HG03135 (cell line): Measurements from ENCODE around the gene QRFP.

Experiments used
- ATAC-seq: cut with Tn5 transposase; IDR thresholded peaks from one replicate; pipeline ENCODE4 v1.9.1; 2021; ENCODE audit warnings: mild to moderate bottlenecking, moderate library complexity; ENCODE audit not compliant: unreplicated experiment

QRFP gene

DNA sequence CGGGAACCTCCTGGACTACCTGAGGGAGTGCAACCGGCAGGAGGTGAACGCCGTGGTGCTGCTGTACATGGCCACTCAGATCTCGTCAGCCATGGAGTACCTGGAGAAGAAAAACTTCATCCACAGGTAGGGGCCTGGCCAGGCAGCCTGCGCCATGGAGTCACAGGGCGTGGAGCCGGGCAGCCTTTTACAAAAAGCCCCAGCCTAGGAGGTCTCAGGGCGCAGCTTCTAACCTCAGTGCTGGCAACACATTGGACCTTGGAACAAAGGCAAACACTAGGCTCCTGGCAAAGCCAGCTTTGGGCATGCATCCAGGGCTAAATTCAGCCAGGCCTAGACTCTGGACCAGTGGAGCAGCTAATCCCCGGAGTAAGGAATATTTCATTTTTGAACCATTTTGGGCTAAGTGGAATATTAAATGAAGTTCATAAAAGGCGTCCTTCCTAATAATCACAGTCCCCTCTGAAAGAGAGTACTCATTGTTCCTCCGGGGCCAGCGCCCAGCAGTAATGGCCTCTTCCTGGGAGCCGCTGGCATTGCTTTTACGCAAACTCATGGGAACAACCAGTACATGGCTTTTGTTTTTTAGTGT, 23.6 kb downstream of the QRFP start:
- no peak for ATAC-seq

DNA sequence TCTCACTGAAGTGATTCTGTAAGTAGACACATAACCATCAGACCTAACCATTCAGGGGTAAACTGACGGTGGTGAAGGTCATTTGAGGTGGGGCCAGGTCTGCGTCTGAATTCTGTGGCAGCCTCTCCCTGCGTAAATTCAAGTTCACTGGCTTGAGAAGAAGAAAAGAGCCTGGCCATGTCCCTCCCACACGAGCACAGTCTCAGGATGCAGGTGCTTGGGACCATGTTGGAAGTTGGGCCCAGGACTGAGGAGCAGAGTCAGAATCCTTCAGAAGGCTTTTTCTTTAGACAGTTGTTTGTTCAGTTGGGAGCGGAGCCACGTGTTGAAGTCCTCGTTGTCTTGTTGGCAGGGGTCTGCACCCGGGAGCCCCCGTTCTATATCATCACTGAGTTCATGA, 24.1 kb downstream of the QRFP start:
- no peak for ATAC-seq

- no peak for ATAC-seq
Observed at GRCh38 chr9:130872093-130872492, 24.5 kb downstream of the QRFP start.

GRCh38 chr9:130871395-130872062, 25.1 kb downstream of the QRFP start:
- ATAC-seq = no peak

DNA sequence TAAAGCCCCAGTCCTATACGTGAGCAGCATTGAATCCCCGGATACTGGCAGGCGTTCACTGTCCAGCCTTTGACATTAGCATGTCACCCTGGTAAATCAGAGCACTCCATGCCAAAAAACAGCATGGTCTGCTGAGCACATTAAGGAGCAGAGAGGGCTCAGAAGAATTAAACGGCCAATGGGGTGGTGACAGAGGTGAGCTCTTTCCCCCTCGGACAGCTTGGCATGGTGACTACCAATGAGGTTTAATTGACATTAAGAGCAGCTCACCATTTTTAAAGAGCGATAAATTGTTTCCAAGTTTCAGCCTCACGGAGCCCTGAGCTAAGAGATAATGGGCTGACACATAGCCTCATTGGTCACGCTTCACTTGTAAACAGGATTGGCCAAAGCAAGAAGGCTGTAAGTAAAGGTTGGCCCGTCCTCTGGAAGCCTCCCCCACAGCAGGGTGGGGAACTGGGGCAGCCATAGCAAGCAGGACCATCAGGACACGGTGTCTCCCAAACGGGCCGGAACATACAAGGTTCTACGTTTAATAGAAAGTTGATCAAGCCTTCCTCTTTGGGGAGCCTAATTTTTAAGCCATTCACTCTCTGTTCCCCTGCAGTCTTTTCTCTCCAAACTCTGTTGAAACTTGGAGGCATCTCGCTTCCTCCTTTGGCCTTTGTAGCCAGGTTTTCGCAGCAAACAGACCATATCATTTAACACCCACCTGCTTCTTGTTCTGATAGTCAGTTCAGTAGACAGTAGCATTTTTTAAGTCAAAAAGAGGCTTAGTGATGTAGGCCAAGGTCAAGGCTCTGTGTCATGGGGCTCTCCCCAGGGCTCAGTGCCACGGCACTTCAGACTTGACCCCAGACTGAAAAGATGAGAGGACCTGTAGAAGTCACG, 25.9 kb downstream of the QRFP start:
- no peak for ATAC-seq

- no peak for ATAC-seq
Observed at GRCh38 chr9:130869250-130869649, 27.4 kb downstream of the QRFP start.

DNA sequence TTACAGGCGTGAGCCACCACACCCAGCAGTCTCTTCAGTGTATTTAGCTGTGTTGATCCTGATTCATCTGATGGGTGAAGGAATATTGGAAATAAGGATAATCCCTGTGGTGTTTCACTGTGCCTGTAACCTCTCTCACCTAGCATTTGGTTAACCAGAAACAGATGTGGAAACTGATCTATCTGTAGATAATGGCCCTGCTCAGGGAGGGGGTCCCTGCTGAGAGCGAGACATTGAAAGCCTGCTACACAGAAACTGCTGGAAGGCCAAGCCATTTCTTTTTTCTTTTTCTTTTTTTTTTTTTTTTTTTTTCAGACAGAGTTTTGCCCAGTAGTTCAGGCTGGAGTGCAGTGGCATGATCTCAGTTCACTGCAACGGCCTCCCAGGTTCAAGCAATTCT, 28.4 kb downstream of the QRFP start:
- no peak for ATAC-seq

DNA sequence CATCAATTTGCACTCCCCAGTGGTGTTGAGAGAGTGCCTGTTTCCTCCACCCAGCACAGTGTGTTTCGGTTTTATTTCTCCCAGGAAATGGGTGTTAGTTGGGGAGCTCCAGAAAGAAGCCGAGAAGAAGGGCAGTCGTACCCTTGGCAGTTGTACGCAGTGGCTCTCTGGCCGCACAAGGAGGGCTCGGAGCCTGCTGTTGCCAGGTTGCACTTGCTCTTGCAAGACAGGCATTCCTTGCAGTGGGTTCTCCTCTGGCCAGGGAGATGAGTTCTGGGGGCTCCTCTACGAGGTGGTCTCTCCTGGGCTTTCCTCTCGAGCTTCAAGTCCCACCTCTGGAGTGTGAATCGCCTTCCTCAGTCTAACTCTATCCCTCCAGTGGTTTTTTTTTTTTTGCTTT, 29.1 kb downstream of the QRFP start:
- no peak for ATAC-seq

DNA sequence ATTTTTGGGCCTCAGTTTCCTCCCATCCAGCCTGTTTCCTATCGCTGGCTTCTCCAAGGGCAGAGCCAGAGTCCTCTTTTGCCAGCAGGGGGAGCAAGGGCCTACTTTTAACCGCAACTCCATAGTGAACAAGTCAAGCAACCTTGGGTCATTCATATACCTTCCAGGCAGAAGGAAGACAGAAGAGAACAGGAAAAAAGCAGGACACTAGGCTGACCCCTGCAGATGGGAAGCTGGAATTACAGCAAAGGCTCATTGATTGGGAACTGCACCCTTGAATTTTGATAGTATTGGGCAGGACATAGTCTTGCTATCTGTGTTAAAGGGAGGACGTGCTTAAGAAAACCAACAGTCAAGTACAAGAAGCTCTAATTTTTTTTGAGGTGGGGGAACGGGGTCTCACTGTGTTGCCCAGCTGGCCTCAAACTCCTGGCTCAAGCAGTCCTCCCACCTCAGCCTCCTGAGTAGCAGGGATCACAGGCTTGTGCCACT, 30.1 kb downstream of the QRFP start:
- ATAC-seq = no peak

DNA sequence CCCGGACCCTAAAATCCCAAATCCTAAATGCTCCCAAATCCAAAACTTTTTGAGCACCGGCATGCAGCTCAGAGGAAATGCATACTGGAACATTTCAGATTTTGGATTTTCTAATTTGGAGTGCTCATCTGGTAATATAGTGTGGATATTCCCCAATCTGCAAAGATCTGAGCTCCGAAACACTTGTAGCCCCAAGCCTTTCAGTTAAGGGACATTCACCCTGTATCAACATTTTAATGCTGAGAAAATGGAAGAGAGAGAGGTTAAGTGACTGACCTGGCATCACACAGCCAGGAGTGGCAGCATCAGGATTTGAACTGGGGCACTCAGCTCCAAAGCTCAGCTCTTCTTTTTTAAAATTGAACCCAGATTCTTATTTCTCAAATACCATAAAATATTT, 30.7 kb downstream of the QRFP start:
- ATAC-seq = no peak

- ATAC-seq = no peak
Observed at GRCh38 chr9:130864541-130864940, 32.1 kb downstream of the QRFP start.

GRCh38 chr9:130862747-130863146, 33.9 kb downstream of the QRFP start:
- no peak for ATAC-seq

- no peak for ATAC-seq
Observed at GRCh38 chr9:130862217-130862616, 34.4 kb downstream of the QRFP start.

DNA sequence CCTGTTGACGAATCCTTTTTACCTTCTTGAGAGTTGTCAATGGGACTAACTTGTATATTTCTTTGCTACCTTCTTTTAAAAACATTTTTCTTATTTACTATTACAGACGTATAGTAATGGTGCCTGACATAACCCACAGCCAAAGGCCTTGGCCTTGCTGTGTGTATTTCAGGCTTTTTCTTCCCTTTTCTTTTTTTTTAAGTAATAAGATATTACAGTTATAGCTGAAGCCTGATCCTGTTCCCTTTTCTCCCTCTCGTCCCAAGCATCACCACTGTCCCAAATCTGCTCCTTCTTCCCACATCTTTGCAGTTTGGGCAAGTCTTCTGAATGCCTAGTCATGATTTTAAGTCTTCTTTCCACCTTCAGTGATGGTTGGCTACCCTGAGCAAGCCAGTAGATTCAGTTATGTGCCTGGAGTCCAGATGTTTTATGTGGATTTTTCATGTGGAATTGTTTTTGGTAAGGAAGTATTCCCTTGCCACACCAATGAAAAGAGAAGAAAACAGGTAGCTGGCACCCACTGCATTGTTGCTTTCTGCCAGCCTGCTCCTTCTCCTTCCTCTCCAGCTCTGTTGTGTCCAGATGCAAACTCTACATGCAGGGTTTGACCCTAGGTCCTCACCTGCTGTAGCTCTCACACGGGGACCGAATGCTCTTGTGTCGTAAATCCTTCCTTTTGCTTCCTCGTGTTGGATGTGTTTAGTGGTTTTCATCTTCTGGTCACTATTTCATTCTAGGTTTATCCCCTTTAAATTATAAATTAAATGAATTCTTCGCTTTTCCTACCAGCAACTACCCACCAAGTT, 35.0 kb downstream of the QRFP start:
- ATAC-seq = no peak

- no peak for ATAC-seq
Observed at GRCh38 chr9:130860458-130861316, 35.9 kb downstream of the QRFP start.

DNA sequence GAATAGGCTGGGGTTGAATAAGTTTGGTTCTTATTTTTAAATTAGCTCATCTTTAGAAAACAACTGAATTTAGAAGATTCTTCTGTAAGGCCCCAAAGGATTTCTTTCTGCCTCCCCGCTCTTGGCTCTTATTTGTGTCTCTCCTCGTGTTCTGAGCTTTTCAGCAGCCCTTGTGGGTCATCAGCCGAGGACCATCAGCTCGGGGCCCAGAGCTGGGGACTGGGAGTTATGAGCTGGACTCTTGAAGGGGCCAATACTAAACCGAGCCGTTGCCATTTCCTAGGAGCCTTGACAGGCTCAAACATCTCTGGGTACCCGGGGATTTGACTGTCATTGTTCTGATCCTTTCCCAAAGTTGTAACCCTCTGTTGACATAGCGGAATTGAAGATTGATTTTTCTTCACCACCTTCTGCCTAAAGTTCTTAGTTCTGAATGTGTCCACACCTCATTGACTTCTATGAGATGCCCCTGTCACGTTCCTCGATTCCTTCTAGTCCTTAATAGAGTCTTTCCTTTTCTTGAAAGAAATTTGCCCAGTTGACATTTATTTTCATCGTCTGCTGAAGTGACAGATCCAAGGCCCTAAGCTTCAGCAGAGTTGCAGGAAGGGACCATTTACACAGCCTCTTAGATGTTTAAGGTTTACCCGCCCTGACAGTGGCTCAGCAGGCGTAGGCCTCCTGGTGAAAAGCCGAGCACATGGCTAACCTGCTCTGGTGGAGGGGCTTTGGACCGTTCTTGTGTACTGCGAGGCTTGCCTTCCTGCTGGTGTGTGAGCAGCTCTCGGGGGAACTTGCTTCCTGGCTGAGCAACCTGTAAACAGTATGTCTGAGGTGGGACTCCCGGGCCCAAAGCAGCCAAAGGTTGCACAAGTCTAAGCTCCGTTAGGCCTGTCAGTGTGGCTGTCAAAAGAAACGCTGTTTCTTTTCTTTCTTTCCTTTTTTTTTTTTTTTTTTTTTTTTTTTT, 37.6 kb downstream of the QRFP start:
- ATAC-seq = no peak

- ATAC-seq = no peak
Observed at GRCh38 chr9:130857864-130858738, 38.5 kb downstream of the QRFP start.

DNA sequence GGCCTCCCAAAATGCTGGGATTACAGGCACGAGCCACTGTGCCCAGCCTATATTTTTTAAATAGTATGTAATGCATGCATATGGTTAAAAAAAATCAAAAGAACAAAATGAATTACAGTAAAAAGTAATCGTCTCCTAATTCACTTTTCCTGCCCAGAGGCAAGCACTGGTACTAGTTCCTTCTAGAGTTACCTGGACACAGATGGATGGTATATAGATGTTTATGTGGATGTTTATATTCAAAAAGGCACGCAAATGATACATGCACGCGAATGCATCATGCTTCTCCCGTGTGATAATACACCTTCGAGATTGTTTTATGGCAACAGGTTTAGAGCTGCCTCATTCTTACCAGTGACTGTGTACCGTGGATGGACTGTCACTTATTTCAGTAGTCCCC, 40.1 kb downstream of the QRFP start:
- no peak for ATAC-seq
